ENCODE data around the gene SLC37A1. TPM values are rescaled to one million over a fixed set of nuclear protein-coding genes. Genes with fewer than 3 reads are reported as not detected.
"Not testable (repeated sequence)": the region's sequence is repeated elsewhere in the genome, so short reads cannot be mapped to it uniquely, and the experiment has no call there.

Gene SLC37A1
- total RNA-seq, 1 donor from 2014 or later = 24.8 TPM

- Mint-ChIP-seq H3K4me3 (no peak overlapping the region), H3K36me3 (no peaks in the 10 kb centered on the region), H3K27me3 (no peaks in the 10 kb centered on the region), H3K27ac (no peak overlapping the region), H3K9me3 (peaks cover 24% of the 10 kb centered on the region), H3K4me1 (ENCODE audit: unreplicated experiment) (no peaks in the 10 kb centered on the region)
- DNase-seq (ENCODE audit: extremely low spot score, unreplicated experiment) = no peak
- no peak for TF ChIP-seq CTCF (conservative IDR thresholded peaks at IDR 0.05)
Observed at GRCh38 chr21:42609811-42610210, 96.2 kb downstream of the SLC37A1 start.

- H3K27ac Mint-ChIP-seq = no peak overlapping the region
- H3K4me1 Mint-ChIP-seq (ENCODE audit: unreplicated experiment) = no peaks in the 10 kb centered on the region
- no peak for TF ChIP-seq CTCF (conservative IDR thresholded peaks at IDR 0.05)
- no peaks in the 10 kb centered on the region for H3K27me3 Mint-ChIP-seq
- peaks cover 14% of the 10 kb centered on the region for H3K9me3 Mint-ChIP-seq
- no peak overlapping the region for H3K4me3 Mint-ChIP-seq
- DNase-seq (ENCODE audit: extremely low spot score, unreplicated experiment) = no peak
- H3K36me3 Mint-ChIP-seq = no peaks in the 10 kb centered on the region
Observed at GRCh38 chr21:42611852-42612251, 98.2 kb downstream of the SLC37A1 start.

GRCh38 chr21:42612390-42612789 is 98.7 kb downstream of the SLC37A1 start:
- DNase-seq (ENCODE audit: extremely low spot score, unreplicated experiment) = no peak
- H3K27me3 Mint-ChIP-seq = no peaks in the 10 kb centered on the region
- H3K4me3 Mint-ChIP-seq = no peak overlapping the region
- no peak for TF ChIP-seq CTCF (conservative IDR thresholded peaks at IDR 0.05)
- no peaks in the 10 kb centered on the region for H3K4me1 Mint-ChIP-seq (ENCODE audit: unreplicated experiment)
- peaks cover 10% of the 10 kb centered on the region for H3K9me3 Mint-ChIP-seq
- H3K36me3 Mint-ChIP-seq = no peaks in the 10 kb centered on the region
- H3K27ac Mint-ChIP-seq = no peak overlapping the region

- peaks cover 5% of the 10 kb centered on the region for H3K9me3 Mint-ChIP-seq
- no peak for DNase-seq (ENCODE audit: extremely low spot score, unreplicated experiment)
- H3K4me3 Mint-ChIP-seq = no peak overlapping the region
- peaks cover 10% of the 10 kb centered on the region for H3K27me3 Mint-ChIP-seq
- no peak for TF ChIP-seq CTCF (conservative IDR thresholded peaks at IDR 0.05)
- H3K27ac Mint-ChIP-seq = no peak overlapping the region
- no peaks in the 10 kb centered on the region for H3K4me1 Mint-ChIP-seq (ENCODE audit: unreplicated experiment)
- no peaks in the 10 kb centered on the region for H3K36me3 Mint-ChIP-seq
Observed at GRCh38 chr21:42613756-42614155, 100.1 kb downstream of the SLC37A1 start.

GRCh38 chr21:42614396-42614795 is 100.7 kb downstream of the SLC37A1 start:
- no peak overlapping the region for H3K4me3 Mint-ChIP-seq
- no peak overlapping the region for H3K27ac Mint-ChIP-seq
- no peak for TF ChIP-seq CTCF (conservative IDR thresholded peaks at IDR 0.05)
- no peak for DNase-seq (ENCODE audit: extremely low spot score, unreplicated experiment)
- peaks cover 16% of the 10 kb centered on the region for H3K27me3 Mint-ChIP-seq
- no peaks in the 10 kb centered on the region for H3K36me3 Mint-ChIP-seq
- H3K4me1 Mint-ChIP-seq (ENCODE audit: unreplicated experiment) = no peaks in the 10 kb centered on the region
- H3K9me3 Mint-ChIP-seq = peaks cover under 1% of the 10 kb centered on the region

GRCh38 chr21:42614811-42615351 is 101.2 kb downstream of the SLC37A1 start:
- no peaks in the 10 kb centered on the region for H3K36me3 Mint-ChIP-seq
- DNase-seq (ENCODE audit: extremely low spot score, unreplicated experiment) = no peak
- peaks cover 17% of the 10 kb centered on the region for H3K27me3 Mint-ChIP-seq
- no peak overlapping the region for H3K27ac Mint-ChIP-seq
- H3K4me3 Mint-ChIP-seq = no peak overlapping the region
- no peak for TF ChIP-seq CTCF (conservative IDR thresholded peaks at IDR 0.05)
- no peaks in the 10 kb centered on the region for H3K4me1 Mint-ChIP-seq (ENCODE audit: unreplicated experiment)
- H3K9me3 Mint-ChIP-seq = no peaks in the 10 kb centered on the region

- DNase-seq (ENCODE audit: extremely low spot score, unreplicated experiment); H3K4me3 Mint-ChIP-seq; H3K27ac Mint-ChIP-seq: not testable (repeated sequence)
Observed at GRCh38 chr21:42615377-42615776, 101.7 kb downstream of the SLC37A1 start.

More at GRCh38 chr21:42615377-42615776, 101.7 kb downstream of the SLC37A1 start:
- H3K4me1 Mint-ChIP-seq (ENCODE audit: unreplicated experiment); H3K36me3 Mint-ChIP-seq; H3K9me3 Mint-ChIP-seq: not testable (repeated sequence)
- peaks cover 17% of the 10 kb centered on the region for H3K27me3 Mint-ChIP-seq

Measured in type B pancreatic cell (in vitro differentiated cells).